Nephron progenitor cell (in vitro differentiated cells): ENCODE measurements around the gene GXYLT2.

ENCODE experiments used
- DNase-seq: peaks from one replicate; pipeline ENCODE4 v3.0.0; 2021
- H3K27ac Mint-ChIP-seq: 2 replicates; pipeline ENCODE4 v1.8.0; 2021; ENCODE audit warnings: mild to moderate bottlenecking, moderate library complexity, mixed read lengths
- H3K27me3 Mint-ChIP-seq: 2 replicates; pipeline ENCODE4 v1.8.0; 2021; ENCODE audit warnings: mild to moderate bottlenecking, low read depth, mixed read lengths; ENCODE audit not compliant: poor library complexity
- H3K36me3 Mint-ChIP-seq: 2 replicates; pipeline ENCODE4 v1.8.0; 2021; ENCODE audit warnings: low read depth, mixed read lengths
- H3K4me1 Mint-ChIP-seq: 2 replicates; pipeline ENCODE4 v1.8.0; 2021; ENCODE audit warnings: mixed read lengths
- H3K4me3 Mint-ChIP-seq: 2 replicates; pipeline ENCODE4 v1.8.0; 2021; ENCODE audit warnings: mild to moderate bottlenecking, moderate library complexity, mixed read lengths
- H3K9me3 Mint-ChIP-seq: 2 replicates; pipeline ENCODE4 v1.8.0; 2021; ENCODE audit warnings: mild to moderate bottlenecking, moderate library complexity, mixed read lengths
- TF ChIP-seq, protein P1 (sequence below): fragments of 200-600 bp; sonication (generic); IDR thresholded peaks from 2 replicates; pipeline ENCODE4 v1.5.0; 2021; ENCODE audit warnings: antibody characterized with exemption

GXYLT2 gene, protein sequence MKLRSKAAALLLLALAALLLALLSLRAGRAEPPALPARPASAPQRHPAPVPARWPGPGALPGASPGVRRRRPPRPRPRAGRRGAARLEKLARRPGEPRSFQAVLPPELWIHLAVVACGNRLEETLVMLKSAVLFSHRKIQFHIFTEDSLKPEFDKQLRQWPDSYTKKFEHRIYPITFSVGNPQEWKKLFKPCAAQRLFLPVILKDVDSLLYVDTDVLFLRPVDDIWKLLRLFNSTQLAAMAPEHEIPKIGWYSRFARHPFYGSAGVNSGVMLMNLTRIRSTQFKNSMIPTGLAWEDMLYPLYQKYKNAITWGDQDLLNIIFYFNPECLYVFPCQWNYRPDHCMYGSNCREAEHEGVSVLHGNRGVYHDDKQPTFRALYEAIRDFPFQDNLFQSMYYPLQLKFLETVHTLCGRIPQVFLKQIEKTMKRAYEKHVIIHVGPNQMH

DNA sequence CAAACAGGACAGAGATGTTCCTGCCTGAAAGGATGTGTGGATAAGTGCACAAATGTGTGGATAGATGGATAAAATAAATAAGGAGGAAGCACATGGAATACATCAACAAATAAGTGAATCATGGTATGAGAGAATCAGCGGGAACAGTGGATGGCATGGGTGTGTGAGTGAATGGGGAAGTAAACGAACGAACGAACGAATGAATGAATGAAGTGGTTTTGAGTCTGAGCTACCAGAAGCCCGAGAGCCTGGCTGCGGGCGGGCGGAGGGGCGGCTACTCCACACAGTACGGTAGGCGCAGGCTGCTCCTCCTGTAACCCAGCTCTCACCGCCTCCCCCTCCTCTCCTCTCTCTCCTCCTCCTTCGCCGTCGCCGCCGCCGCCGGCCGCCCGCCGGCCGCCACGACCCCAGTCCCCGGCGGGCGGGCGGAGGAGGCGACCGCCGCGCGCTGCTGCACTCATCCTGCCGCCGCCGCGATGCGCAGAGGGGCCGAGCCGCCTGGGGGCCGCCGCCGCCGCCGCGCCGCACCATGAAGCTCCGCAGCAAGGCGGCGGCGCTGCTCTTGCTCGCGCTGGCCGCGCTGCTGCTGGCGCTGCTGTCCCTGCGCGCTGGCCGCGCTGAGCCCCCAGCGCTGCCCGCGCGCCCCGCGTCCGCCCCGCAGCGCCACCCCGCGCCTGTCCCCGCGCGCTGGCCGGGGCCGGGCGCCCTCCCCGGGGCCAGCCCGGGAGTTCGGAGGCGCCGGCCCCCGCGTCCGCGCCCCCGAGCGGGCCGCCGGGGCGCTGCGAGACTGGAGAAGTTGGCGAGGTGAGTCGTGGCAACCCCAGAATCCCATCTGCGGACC lies at the start of gene GXYLT2:
GXYLT2 (plus strand) TSS at position 342 of the 841 bp plus-strand sequence; CDS start at position 530, 188 bp downstream.
- peak; percentile 85 for DNase-seq
- peaks cover 3% of the 10 kb centered on the region for H3K36me3 Mint-ChIP-seq
- peak within 1 kb of the TSS; percentile 79 for H3K27ac Mint-ChIP-seq
- H3K9me3 Mint-ChIP-seq: peaks cover 12% of the 10 kb centered on the region
- peaks cover 11% of the 10 kb centered on the region for H3K27me3 Mint-ChIP-seq
- TF ChIP-seq, protein P1, sequence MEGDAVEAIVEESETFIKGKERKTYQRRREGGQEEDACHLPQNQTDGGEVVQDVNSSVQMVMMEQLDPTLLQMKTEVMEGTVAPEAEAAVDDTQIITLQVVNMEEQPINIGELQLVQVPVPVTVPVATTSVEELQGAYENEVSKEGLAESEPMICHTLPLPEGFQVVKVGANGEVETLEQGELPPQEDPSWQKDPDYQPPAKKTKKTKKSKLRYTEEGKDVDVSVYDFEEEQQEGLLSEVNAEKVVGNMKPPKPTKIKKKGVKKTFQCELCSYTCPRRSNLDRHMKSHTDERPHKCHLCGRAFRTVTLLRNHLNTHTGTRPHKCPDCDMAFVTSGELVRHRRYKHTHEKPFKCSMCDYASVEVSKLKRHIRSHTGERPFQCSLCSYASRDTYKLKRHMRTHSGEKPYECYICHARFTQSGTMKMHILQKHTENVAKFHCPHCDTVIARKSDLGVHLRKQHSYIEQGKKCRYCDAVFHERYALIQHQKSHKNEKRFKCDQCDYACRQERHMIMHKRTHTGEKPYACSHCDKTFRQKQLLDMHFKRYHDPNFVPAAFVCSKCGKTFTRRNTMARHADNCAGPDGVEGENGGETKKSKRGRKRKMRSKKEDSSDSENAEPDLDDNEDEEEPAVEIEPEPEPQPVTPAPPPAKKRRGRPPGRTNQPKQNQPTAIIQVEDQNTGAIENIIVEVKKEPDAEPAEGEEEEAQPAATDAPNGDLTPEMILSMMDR: no peak
- peak within 1 kb of the TSS; percentile 89 for H3K4me3 Mint-ChIP-seq
- peaks cover 52% of the 10 kb centered on the region for H3K4me1 Mint-ChIP-seq

DNA sequence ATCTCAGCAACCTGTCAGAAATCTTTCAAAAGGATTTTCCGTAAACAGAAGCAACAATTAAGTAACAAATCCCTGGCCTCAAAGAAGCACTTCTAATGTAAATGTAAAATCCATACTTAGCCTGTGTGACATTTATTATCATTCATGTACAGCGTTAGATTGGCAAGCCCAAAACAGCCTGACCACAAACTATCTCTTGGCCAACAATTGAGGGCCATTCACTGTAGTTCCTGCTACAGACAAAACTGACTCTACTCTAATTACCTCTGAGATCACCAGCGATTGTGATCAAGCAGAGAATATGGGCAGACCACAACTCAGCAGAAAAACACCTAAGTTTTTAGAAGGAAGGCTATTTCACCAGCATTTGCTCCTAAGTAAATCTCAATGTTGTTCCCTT lies 48.8 kb upstream of the GXYLT2 start:
- H3K27ac Mint-ChIP-seq: peak overlapping the region; percentile 12
- no peak overlapping the region for H3K4me3 Mint-ChIP-seq
- H3K4me1 Mint-ChIP-seq: no peaks in the 10 kb centered on the region
- H3K36me3 Mint-ChIP-seq: peaks cover 64% of the 10 kb centered on the region
- H3K9me3 Mint-ChIP-seq: peaks cover 10% of the 10 kb centered on the region
- H3K27me3 Mint-ChIP-seq: no peaks in the 10 kb centered on the region
- TF ChIP-seq, protein P1: no peak
- DNase-seq: no peak

DNA sequence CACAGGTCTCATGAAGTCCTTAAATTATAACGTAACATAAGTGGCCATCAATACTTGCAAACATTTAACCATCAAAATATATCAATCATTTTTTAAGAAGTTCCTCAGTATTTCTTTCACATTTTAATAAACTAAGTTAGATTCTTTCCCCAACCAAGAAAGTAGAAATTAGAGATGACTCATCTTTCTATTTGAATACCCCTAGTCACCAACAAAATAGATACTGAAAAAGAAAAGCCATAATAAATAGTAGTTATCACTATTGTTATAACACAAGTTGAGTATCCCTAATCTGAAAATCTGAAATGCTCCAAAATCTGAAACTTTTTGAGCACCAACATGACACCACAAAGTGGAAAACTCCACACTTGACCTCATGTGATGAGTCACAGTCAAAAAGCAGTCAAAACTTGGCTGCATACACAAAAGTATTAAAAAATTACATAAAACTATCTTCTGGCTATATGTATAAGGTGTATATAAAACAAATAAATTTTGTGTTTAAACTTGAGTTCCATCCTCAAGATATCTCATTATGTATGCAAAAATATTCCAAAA lies 43.3 kb upstream of the GXYLT2 start:
- Mint-ChIP-seq H3K4me1 (peaks cover 35% of the 10 kb centered on the region), H3K36me3 (peaks cover 40% of the 10 kb centered on the region), H3K27ac (no peak overlapping the region), H3K9me3 (peaks cover 10% of the 10 kb centered on the region), H3K27me3 (peaks cover 13% of the 10 kb centered on the region), H3K4me3 (no peak overlapping the region)
- DNase-seq: no peak
- TF ChIP-seq, protein P1: no peak

DNA sequence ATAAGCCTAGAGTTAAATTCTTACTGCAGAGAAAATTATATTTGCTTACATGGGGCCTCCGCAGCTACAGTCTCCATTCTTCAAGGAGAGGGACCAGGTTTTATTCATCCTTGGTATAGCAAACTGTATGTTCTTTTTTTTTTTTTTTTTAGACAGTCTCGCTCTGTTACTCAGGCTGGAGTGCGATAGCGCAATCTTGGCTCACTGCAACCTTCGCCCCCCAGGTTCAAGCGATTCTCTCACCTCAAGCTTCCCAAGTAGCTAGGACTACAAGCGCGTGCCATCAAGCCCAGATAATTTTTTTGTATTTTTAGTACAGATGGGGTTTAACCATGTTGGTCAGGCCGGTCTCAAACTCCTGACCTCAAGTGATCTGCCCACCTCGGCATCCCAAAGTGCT lies 41.7 kb upstream of the GXYLT2 start:
- TF ChIP-seq, protein P1: no peak
- peaks cover 9% of the 10 kb centered on the region for H3K9me3 Mint-ChIP-seq
- peaks cover 36% of the 10 kb centered on the region for H3K4me1 Mint-ChIP-seq
- H3K27ac Mint-ChIP-seq: no peak overlapping the region
- H3K36me3 Mint-ChIP-seq: peaks cover 31% of the 10 kb centered on the region
- no peak for DNase-seq
- H3K27me3 Mint-ChIP-seq: peaks cover 25% of the 10 kb centered on the region
- peak overlapping the region; percentile 26 for H3K4me3 Mint-ChIP-seq

DNA sequence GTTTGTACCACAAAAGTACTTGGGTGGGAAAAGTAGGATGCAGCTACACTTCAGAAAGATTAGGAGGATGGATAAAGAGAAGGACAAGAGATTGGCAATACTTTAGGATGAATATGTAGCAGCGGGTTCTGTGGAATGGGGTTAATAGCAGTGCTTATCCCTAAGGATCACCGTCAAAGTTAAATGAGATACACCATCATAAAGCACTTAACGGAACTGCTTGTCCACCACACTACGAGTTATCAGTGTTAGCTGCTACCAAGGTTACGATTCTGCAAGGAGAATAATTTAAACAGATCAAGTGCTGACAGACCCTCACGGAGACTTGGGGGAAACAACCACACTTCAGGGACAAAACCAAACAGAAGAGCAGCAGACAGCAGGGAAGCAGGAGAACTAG lies 40.6 kb upstream of the GXYLT2 start:
- H3K36me3 Mint-ChIP-seq: peaks cover 20% of the 10 kb centered on the region
- TF ChIP-seq, protein P1: no peak
- H3K27ac Mint-ChIP-seq: no peak overlapping the region
- H3K4me1 Mint-ChIP-seq: peaks cover 36% of the 10 kb centered on the region
- peaks cover under 1% of the 10 kb centered on the region for H3K9me3 Mint-ChIP-seq
- peak overlapping the region; percentile 94 for H3K4me3 Mint-ChIP-seq
- no peak for DNase-seq
- peaks cover 31% of the 10 kb centered on the region for H3K27me3 Mint-ChIP-seq
